ENCODE data around the gene FAM83E.
"Not testable (repeated sequence)": the region's sequence is repeated elsewhere in the genome, so short reads cannot be mapped to it uniquely, and the experiment has no call there.

Gene FAM83E

GRCh38 chr19:48614436-48615230, at the start of gene FAM83E:
Gene FAM83E, minus strand, starts transcription at chr19:48615076. Its CDS starts 1,704 bp downstream, at chr19:48613372.
- DNase-seq: no peak

- no peak for DNase-seq
These were observed 49.6 kb upstream of the FAM83E start for GRCh38 chr19:48664476-48664875.

GRCh38 chr19:48663667-48664066, 48.8 kb upstream of the FAM83E start:
- no peak for DNase-seq

GRCh38 chr19:48661711-48662090, 46.8 kb upstream of the FAM83E start:
- DNase-seq: no peak

- DNase-seq: peak; percentile 79
These were observed 46.2 kb upstream of the FAM83E start for GRCh38 chr19:48660852-48661710.

- peak; percentile 53 for DNase-seq
These were observed 44.9 kb upstream of the FAM83E start for GRCh38 chr19:48659768-48660167.

- DNase-seq: no peak
These were observed 43.6 kb upstream of the FAM83E start for GRCh38 chr19:48658483-48658882.

GRCh38 chr19:48657828-48658227, 43.0 kb upstream of the FAM83E start:
- DNase-seq: not testable (repeated sequence)

GRCh38 chr19:48656840-48657474, 42.1 kb upstream of the FAM83E start:
- peak; percentile 64 for DNase-seq

GRCh38 chr19:48654299-48655059, 39.6 kb upstream of the FAM83E start:
- no peak for DNase-seq

- DNase-seq: no peak
These were observed 36.8 kb upstream of the FAM83E start for GRCh38 chr19:48651683-48652048.

- no peak for DNase-seq
These were observed 36.3 kb upstream of the FAM83E start for GRCh38 chr19:48650974-48651682.

GRCh38 chr19:48648134-48648533, 33.3 kb upstream of the FAM83E start:
- no peak for DNase-seq

GRCh38 chr19:48646722-48647216, 31.9 kb upstream of the FAM83E start:
- DNase-seq: no peak

- DNase-seq: peak; percentile 80
These were observed 31.3 kb upstream of the FAM83E start, which contains the start of gene CA11 for GRCh38 chr19:48646001-48646721. Gene CA11, minus strand, starts transcription at chr19:48646187. Its CDS starts 555 bp downstream, at chr19:48645632.

- DNase-seq: no peak
These were observed 30.7 kb upstream of the FAM83E start for GRCh38 chr19:48645620-48646000.

GRCh38 chr19:48644839-48645619, 30.2 kb upstream of the FAM83E start:
- DNase-seq: peak; percentile 74

GRCh38 chr19:48644355-48644754, 29.5 kb upstream of the FAM83E start:
- DNase-seq: no peak

- no peak for DNase-seq
These were observed 28.0 kb upstream of the FAM83E start for GRCh38 chr19:48642862-48643261.

- no peak for DNase-seq
These were observed 27.0 kb upstream of the FAM83E start for GRCh38 chr19:48641850-48642249.
